Glutamatergic neuron (in vitro differentiated cells): ENCODE results near the gene TMOD1. TPM values are rescaled to one million over a fixed set of nuclear protein-coding genes. Genes with fewer than 3 reads are reported as not detected.
A peak's percentile ranks its signal among the peaks of the same experiment; 100 is the strongest.

Experiments
- DNase-seq: peaks from one replicate; pipeline ENCODE4 v3.0.0; 2022
- H3K27ac Mint-ChIP-seq: one replicate; pipeline ENCODE4 v1.8.0; 2020; ENCODE audit warnings: mild to moderate bottlenecking, mixed read lengths, inconsistent platforms; ENCODE audit not compliant: unreplicated experiment
- H3K27me3 Mint-ChIP-seq: one replicate; pipeline ENCODE4 v1.8.0; 2020; ENCODE audit warnings: mild to moderate bottlenecking, moderate library complexity, mixed read lengths, inconsistent platforms; ENCODE audit not compliant: unreplicated experiment
- H3K36me3 Mint-ChIP-seq: one replicate; pipeline ENCODE4 v1.8.0; 2020; ENCODE audit warnings: mild to moderate bottlenecking, mixed read lengths, inconsistent platforms; ENCODE audit not compliant: unreplicated experiment
- H3K4me1 Mint-ChIP-seq: one replicate; pipeline ENCODE4 v1.8.0; 2020; ENCODE audit warnings: mild to moderate bottlenecking, low read depth, mixed read lengths, inconsistent platforms; ENCODE audit not compliant: unreplicated experiment
- H3K4me3 Mint-ChIP-seq: one replicate; pipeline ENCODE4 v1.8.0; 2020; ENCODE audit warnings: mild to moderate bottlenecking, mixed read lengths, inconsistent platforms; ENCODE audit not compliant: unreplicated experiment
- H3K9me3 Mint-ChIP-seq: one replicate; pipeline ENCODE4 v1.8.0; 2020; ENCODE audit warnings: mild to moderate bottlenecking, moderate library complexity, mixed read lengths, inconsistent platforms; ENCODE audit not compliant: unreplicated experiment
- CTCF ChIP-seq: fragments of 200-600 bp; sonication (generic); IDR thresholded peaks from one replicate; pipeline ENCODE4 v1.5.0; 2021; ENCODE audit not compliant: partially characterized antibody, unreplicated experiment
- total RNA-seq: library from RNA; stranded (reverse); fragmentation: NEBNext Ultra II Directional; extraction: Animal tissue kit (Norgen Biotek cat#: 25700); gene quantifications from one replicate; pipeline ENCODE4 v1.2.1, GENCODE V29; 2021; ENCODE audit not compliant: unreplicated experiment

Gene TMOD1
- total RNA-seq, 1 donor from 2014 or later, result 0.64 TPM

GRCh38 chr9:97635026-97635425, 133.6 kb downstream of the TMOD1 start:
- no peaks in the 10 kb centered on the region for H3K36me3 Mint-ChIP-seq
- H3K27ac Mint-ChIP-seq, result peak overlapping the region; percentile 100

DNA sequence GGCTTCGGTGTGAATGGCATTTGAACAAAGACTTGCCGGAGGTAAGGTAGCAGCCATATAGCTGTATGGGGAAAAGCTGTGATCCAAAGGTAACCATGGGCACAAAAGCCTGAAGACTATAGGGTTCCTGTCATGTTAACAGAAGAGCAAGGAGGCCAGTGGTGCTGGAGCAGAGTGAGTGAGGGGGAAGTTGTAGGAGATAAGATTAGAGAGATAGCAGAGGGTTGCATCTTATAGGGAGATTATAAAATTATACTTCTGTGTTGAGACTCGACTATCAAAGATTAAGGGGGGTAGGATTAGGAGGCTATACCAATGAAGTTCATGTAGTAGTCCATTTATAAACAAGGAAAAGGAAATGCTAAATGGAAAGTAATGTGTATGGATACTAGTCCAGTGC, 135.4 kb downstream of the TMOD1 start:
- peaks cover 4% of the 10 kb centered on the region for H3K27me3 Mint-ChIP-seq
- H3K4me3 Mint-ChIP-seq, result no peak overlapping the region
- H3K27ac Mint-ChIP-seq, result peak overlapping the region; percentile 14
- no peak for TF ChIP-seq CTCF
- no peaks in the 10 kb centered on the region for H3K36me3 Mint-ChIP-seq
- peaks cover 8% of the 10 kb centered on the region for H3K4me1 Mint-ChIP-seq
- peaks cover 13% of the 10 kb centered on the region for H3K9me3 Mint-ChIP-seq
- no peak for DNase-seq

More at GRCh38 chr9:97635026-97635425, 133.6 kb downstream of the TMOD1 start:
- peaks cover 15% of the 10 kb centered on the region for H3K9me3 Mint-ChIP-seq
- peak overlapping the region; percentile 100 for H3K4me3 Mint-ChIP-seq
- peaks cover 13% of the 10 kb centered on the region for H3K4me1 Mint-ChIP-seq
- H3K27me3 Mint-ChIP-seq, result peaks cover 4% of the 10 kb centered on the region
- TF ChIP-seq CTCF, result no peak
- DNase-seq, result no peak

DNA sequence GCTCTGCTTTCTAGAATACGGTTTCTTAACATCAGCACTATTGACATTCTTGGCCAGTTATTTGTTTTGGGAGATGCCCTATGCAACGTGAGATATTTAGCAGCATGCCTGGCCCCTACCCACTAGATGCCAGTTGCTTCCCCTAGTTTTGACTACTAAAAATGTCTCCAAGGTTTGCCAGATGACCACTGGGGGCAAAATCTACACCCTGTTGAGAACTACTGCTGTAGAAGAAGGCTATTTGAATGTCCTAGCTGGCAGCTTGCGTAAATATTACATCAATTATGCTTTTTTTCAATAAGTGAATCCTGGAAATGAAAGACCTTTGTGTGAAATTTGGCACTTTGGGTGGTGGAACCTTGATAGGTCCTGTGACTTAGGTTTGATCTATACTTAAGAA, 137.2 kb downstream of the TMOD1 start:
- Mint-ChIP-seq H3K27me3 (peaks cover 2% of the 10 kb centered on the region), H3K4me3 (no peak overlapping the region), H3K9me3 (peaks cover 3% of the 10 kb centered on the region), H3K4me1 (peaks cover 8% of the 10 kb centered on the region), H3K27ac (no peak overlapping the region), H3K36me3 (no peaks in the 10 kb centered on the region)
- TF ChIP-seq CTCF, result peak; percentile 18
- DNase-seq, result no peak

GRCh38 chr9:97640325-97640724, 138.9 kb downstream of the TMOD1 start:
- peaks cover 8% of the 10 kb centered on the region for H3K4me1 Mint-ChIP-seq
- no peaks in the 10 kb centered on the region for H3K36me3 Mint-ChIP-seq
- H3K9me3 Mint-ChIP-seq, result no peaks in the 10 kb centered on the region
- no peak for DNase-seq
- H3K4me3 Mint-ChIP-seq, result no peak overlapping the region
- no peak overlapping the region for H3K27ac Mint-ChIP-seq
- H3K27me3 Mint-ChIP-seq, result no peaks in the 10 kb centered on the region
- no peak for TF ChIP-seq CTCF

DNA sequence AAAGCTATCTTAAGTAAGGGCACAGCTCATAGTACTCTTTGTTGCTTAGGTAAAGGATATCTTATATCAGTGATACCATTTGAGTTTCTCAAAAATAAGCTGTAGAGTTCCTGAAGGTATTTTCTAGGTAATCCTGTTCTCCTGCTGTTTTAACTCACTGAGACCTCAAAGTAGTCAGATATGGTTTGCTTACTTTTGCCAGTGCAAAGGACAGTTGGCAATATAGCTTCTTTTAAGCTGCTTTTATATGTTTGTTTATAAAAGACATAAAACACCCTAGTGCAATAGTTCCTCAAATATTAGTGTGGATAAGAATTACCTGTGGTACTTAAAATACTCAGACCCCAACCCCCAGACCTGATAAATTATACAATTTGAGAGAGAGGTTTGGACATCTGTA, 144.3 kb downstream of the TMOD1 start:
- no peak for DNase-seq
- H3K27me3 Mint-ChIP-seq, result no peaks in the 10 kb centered on the region
- no peaks in the 10 kb centered on the region for H3K36me3 Mint-ChIP-seq
- TF ChIP-seq CTCF, result no peak
- no peak overlapping the region for H3K4me3 Mint-ChIP-seq
- H3K4me1 Mint-ChIP-seq, result no peaks in the 10 kb centered on the region
- H3K9me3 Mint-ChIP-seq, result no peaks in the 10 kb centered on the region
- H3K27ac Mint-ChIP-seq, result no peak overlapping the region
